Ovary (tissue), 3 donors: ENCODE data around the gene ATF3.

Experiments used
- EP300 ChIP-seq: sonication (generic); formaldehyde crosslinking; IDR thresholded peaks from one replicate; pipeline ENCODE4 v1.6.1; 2017; ENCODE audit warnings: antibody characterized with exemption
- POLR2A ChIP-seq: fragments of 450-650 bp; IDR thresholded peaks from one replicate; pipeline ENCODE4 v1.6.1; 2017; ENCODE audit warnings: antibody characterized with exemption, mild to moderate bottlenecking, moderate library complexity
- TF ChIP-seq, protein P1 (sequence below), 3 donors: fragments of 450-650 bp in 2 of 3; fragments of 200-600 bp in 1 of 3; IDR thresholded peaks; one replicate each; pipeline versions ENCODE4 v1.5.1 to v1.8.0; 2016 to 2022; ENCODE audit warnings: antibody characterized with exemption in 3 of 3, mild to moderate bottlenecking in 1 of 3
- donor health status: DM: no; HTN: no; CAD: no.

DNA sequence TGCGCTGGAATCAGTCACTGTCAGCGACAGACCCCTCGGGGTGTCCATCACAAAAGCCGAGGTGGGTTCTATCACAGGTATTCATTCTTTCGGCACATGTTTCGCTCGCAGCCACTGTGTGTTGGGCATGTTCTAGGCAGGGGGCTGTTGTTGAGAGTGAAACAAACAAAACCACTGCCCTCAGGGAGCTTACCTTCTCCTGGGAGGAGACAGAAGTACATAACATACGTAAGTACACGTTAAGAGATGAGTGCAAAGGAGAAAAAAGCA is 6.6 kb downstream of the ATF3 start:
- TF ChIP-seq, protein P1, sequence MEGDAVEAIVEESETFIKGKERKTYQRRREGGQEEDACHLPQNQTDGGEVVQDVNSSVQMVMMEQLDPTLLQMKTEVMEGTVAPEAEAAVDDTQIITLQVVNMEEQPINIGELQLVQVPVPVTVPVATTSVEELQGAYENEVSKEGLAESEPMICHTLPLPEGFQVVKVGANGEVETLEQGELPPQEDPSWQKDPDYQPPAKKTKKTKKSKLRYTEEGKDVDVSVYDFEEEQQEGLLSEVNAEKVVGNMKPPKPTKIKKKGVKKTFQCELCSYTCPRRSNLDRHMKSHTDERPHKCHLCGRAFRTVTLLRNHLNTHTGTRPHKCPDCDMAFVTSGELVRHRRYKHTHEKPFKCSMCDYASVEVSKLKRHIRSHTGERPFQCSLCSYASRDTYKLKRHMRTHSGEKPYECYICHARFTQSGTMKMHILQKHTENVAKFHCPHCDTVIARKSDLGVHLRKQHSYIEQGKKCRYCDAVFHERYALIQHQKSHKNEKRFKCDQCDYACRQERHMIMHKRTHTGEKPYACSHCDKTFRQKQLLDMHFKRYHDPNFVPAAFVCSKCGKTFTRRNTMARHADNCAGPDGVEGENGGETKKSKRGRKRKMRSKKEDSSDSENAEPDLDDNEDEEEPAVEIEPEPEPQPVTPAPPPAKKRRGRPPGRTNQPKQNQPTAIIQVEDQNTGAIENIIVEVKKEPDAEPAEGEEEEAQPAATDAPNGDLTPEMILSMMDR (IDR thresholded peaks at IDR 0.05), result no peak
- TF ChIP-seq EP300 (no peak), POLR2A (no peak)
